Endothelial cell (in vitro differentiated cells): ENCODE results near the gene PTPRN. TPM values are rescaled to one million over a fixed set of nuclear protein-coding genes. Genes with fewer than 3 reads are reported as not detected.

Source experiments
- DNase-seq: peaks from one replicate; pipeline ENCODE4 v3.0.0; 2021; ENCODE audit warnings: low spot score
- H3K27ac Mint-ChIP-seq: one replicate; pipeline ENCODE4 v1.8.0; 2021; ENCODE audit warnings: mixed read lengths, inconsistent platforms; ENCODE audit not compliant: unreplicated experiment
- H3K27me3 Mint-ChIP-seq: one replicate; pipeline ENCODE4 v1.8.0; 2021; ENCODE audit warnings: mild to moderate bottlenecking, moderate library complexity, mixed read lengths, inconsistent platforms; ENCODE audit not compliant: unreplicated experiment
- H3K36me3 Mint-ChIP-seq: one replicate; pipeline ENCODE4 v1.8.0; 2021; ENCODE audit warnings: mild to moderate bottlenecking, low read depth, mixed read lengths, inconsistent platforms; ENCODE audit not compliant: unreplicated experiment
- H3K4me1 Mint-ChIP-seq: one replicate; pipeline ENCODE4 v1.8.0; 2021; ENCODE audit warnings: mild to moderate bottlenecking, mixed read lengths, inconsistent platforms; ENCODE audit not compliant: unreplicated experiment
- H3K4me3 Mint-ChIP-seq: one replicate; pipeline ENCODE4 v1.8.0; 2021; ENCODE audit warnings: mild to moderate bottlenecking, mixed read lengths, inconsistent platforms; ENCODE audit not compliant: unreplicated experiment
- H3K9me3 Mint-ChIP-seq: one replicate; pipeline ENCODE4 v1.8.0; 2021; ENCODE audit warnings: mixed read lengths, inconsistent platforms; ENCODE audit not compliant: unreplicated experiment
- total RNA-seq: library from RNA; stranded (reverse); fragmentation: NEBNext Ultra II Directional; extraction: Animal tissue kit (Norgen Biotek cat#: 25700); gene quantifications from one replicate; pipeline ENCODE4 v1.2.1, GENCODE V29; 2021; ENCODE audit not compliant: unreplicated experiment
- TF ChIP-seq, protein P1 (sequence below): fragments of 200-600 bp; sonication (generic); IDR thresholded peaks from one replicate; pipeline ENCODE4 v1.5.0; 2021; ENCODE audit warnings: antibody characterized with exemption; ENCODE audit not compliant: unreplicated experiment

The PTPRN gene
- total RNA-seq, 1 donor from 2014 or later, result 1.1 TPM

DNA sequence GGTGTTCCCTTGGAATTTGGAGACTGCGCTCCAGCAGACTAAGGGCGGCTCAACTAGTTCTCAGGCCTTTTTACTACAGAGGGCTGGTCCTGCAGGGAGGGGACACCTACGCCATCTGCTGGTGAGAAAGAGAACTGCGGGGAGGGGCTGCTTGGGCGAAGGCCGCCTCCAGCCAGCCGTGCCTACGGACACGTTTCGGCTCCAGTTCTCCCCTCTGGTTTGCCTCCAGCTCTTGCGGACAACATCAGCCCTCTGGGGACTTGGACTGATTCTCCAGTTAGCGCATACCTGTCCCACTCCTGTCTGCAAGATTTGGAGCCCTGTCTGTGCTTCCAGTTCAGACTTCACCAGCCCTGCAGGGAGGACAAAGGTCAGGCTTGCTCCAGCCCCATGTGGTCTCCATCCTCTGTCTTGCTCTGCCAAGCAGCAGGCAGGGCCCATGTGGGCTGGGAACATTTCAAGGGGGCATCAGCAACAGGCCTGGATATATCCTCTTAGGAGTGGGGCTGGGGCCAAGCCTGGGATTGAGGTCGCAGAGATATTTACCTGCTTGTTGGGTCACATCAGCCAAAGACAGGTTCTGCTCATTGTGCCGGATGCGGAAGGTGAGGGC, 10.3 kb downstream of the PTPRN start:
- H3K9me3 Mint-ChIP-seq, result peaks cover 4% of the 10 kb centered on the region
- TF ChIP-seq, protein P1, sequence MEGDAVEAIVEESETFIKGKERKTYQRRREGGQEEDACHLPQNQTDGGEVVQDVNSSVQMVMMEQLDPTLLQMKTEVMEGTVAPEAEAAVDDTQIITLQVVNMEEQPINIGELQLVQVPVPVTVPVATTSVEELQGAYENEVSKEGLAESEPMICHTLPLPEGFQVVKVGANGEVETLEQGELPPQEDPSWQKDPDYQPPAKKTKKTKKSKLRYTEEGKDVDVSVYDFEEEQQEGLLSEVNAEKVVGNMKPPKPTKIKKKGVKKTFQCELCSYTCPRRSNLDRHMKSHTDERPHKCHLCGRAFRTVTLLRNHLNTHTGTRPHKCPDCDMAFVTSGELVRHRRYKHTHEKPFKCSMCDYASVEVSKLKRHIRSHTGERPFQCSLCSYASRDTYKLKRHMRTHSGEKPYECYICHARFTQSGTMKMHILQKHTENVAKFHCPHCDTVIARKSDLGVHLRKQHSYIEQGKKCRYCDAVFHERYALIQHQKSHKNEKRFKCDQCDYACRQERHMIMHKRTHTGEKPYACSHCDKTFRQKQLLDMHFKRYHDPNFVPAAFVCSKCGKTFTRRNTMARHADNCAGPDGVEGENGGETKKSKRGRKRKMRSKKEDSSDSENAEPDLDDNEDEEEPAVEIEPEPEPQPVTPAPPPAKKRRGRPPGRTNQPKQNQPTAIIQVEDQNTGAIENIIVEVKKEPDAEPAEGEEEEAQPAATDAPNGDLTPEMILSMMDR, result peak; percentile 97
- peaks cover 4% of the 10 kb centered on the region for H3K36me3 Mint-ChIP-seq
- peaks cover 7% of the 10 kb centered on the region for H3K27me3 Mint-ChIP-seq
- no peak overlapping the region for H3K27ac Mint-ChIP-seq
- peak; percentile 94 for DNase-seq
- H3K4me1 Mint-ChIP-seq, result peaks cover 6% of the 10 kb centered on the region
- no peak overlapping the region for H3K4me3 Mint-ChIP-seq

DNA sequence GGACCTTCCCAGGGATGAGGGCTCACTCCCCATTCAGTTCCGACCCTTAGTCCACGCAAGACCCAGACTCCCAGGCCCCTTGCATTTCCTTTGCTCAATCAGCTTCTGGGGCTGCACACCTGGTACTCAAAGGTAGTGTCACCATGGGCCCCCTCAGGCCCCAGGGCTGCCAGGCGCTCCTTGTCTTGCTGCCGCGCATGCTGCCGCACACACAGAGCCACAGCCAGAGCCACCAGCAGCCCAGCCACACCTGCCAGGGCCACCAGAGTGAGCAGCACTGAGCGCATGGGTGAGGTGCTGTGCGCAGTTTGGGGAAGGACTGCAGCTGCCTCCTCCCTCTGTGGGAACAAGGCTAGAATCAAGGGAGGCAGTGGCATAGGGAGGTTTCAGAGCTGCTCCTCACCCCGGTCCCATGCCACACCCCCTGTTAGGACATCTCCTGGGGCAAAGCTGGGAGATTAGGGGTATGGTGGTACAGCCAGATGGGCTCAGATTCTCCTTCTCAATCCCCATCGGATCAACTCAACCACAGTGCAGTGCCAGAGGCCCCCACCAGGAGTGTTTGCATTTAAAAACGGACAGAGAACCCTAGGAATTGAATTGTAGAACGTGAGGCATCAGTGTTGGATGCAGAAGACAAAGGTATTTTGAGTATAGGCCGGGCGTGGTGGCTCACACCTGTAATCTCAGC, 11.3 kb downstream of the PTPRN start:
- Mint-ChIP-seq H3K27me3 (peaks cover 10% of the 10 kb centered on the region), H3K4me3 (no peak overlapping the region), H3K4me1 (peaks cover 6% of the 10 kb centered on the region), H3K36me3 (peaks cover 4% of the 10 kb centered on the region), H3K27ac (no peak overlapping the region), H3K9me3 (peaks cover 4% of the 10 kb centered on the region)
- no peak for DNase-seq
- TF ChIP-seq, protein P1, result no peak

DNA sequence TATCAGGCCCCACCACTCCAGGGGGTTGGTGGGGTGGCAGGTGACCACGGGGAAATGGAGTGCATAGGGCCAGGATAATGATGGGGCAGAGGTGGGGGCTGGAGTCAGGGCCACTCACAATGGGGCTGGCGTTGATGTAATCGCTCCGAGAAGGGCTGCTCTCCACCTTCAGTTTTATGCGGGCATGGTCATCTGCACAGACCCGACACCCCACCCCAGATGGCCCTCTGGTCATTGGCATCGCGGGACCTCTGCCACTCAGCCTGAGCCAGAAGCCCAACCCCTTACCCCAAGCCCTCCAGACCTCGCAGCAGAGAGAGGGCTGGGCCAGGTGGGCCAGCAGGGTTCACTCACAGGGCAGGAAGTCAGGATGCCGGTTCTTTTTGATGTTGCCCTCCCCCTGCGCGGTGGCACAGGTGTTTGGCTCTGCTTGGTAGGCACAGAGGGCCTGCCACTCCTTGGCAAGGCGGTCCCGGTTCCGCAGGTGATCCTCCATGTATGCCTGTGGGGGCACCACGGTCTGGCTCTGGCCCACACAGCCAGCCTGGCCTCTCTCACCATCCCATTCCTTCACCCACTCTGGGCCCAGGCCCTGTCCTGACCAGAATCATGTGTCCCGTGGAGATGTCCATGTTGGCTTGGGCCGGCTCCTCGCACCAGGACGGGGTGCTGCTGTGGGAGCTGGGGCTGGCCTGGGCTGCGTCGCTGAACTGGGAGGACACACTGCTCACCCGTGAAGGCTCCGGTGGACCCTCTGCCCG, 12.4 kb downstream of the PTPRN start:
- H3K27me3 Mint-ChIP-seq, result peaks cover 10% of the 10 kb centered on the region
- DNase-seq, result no peak
- H3K4me3 Mint-ChIP-seq, result no peak overlapping the region
- peaks cover 4% of the 10 kb centered on the region for H3K9me3 Mint-ChIP-seq
- H3K27ac Mint-ChIP-seq, result no peak overlapping the region
- peaks cover 4% of the 10 kb centered on the region for H3K36me3 Mint-ChIP-seq
- TF ChIP-seq, protein P1, result no peak
- H3K4me1 Mint-ChIP-seq, result peaks cover 6% of the 10 kb centered on the region

DNA sequence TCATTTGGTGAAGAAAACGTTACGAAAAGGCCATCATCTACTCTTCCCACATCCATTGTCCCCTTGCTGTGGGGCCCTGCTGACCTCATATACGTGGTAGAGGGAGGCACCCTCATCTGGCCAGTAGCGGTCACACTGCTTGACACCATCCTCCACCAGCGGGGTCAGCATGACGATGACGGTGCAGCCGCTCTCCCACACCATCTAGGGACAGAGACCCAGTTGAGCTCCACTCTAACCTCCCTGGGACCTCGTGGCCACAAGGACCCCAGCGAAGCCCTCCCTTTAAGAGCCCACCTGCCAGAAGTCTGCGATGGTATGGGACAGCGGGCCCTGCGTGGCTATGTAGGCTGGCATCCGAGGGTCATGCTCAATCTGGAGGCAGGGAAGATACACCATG, 13.1 kb downstream of the PTPRN start:
- TF ChIP-seq, protein P1, result no peak
- Mint-ChIP-seq H3K27me3 (peaks cover 8% of the 10 kb centered on the region), H3K4me3 (no peak overlapping the region), H3K27ac (no peak overlapping the region), H3K36me3 (peaks cover 4% of the 10 kb centered on the region), H3K9me3 (peaks cover 4% of the 10 kb centered on the region), H3K4me1 (peaks cover 6% of the 10 kb centered on the region)
- no peak for DNase-seq
